GM19397 (cell line): ENCODE data around the gene PKDCC.
A peak's percentile ranks its signal among the peaks of the same experiment; 100 is the strongest.
"Not testable (repeated sequence)": the region's sequence is repeated elsewhere in the genome, so short reads cannot be mapped to it uniquely, and the experiment has no call there.

Source experiments
- ATAC-seq: cut with Tn5 transposase; IDR thresholded peaks from one replicate; pipeline ENCODE4 v1.9.1; 2021; ENCODE audit warnings: mild to moderate bottlenecking, moderate library complexity; ENCODE audit not compliant: unreplicated experiment

The PKDCC gene

GRCh38 chr2:42030200-42030759 is 17.5 kb upstream of the PKDCC start:
- no peak for ATAC-seq

- no peak for ATAC-seq
Observed at GRCh38 chr2:42030829-42031228, 17.0 kb upstream of the PKDCC start.

GRCh38 chr2:42031281-42032223 is 16.3 kb upstream of the PKDCC start:
- no peak for ATAC-seq

DNA sequence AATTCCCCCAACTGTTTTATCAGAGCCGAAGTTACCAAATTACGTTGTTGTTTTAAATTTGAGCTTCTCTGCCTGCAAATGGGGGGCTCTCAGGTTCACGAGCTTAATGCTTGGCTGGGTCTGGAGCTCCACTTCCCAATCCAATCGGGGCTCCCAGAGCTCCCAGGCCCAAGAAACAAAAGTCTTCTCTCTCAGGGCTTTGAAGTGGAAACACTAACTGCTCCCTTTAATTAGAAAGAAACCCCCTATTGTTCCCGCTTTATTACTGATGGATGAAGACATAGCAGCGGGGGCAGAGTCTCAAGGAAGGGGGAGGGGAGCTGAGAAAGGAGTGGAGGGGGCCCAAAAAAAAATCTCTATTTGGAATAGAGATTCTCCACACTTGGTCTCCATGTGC is 15.6 kb upstream of the PKDCC start:
- ATAC-seq, result no peak

DNA sequence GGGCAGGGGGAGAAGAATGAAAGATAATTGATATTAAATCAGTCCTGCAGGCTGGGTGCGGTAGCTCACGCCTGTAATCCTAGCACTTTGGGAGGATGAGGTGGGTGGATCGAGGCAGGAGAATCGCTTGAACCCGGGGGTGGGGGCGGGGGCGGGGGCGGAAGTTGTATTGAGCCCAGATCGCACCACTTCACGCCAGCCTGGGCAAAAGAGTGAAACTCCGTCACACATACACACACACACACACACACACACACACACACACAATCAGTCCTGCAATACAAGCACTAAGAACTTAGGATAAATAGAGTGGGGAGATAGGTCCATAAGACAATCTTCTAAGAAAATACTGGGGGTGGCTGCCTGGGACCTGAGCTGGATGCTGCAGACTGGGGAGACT is 15.1 kb upstream of the PKDCC start:
- ATAC-seq, result no peak

- ATAC-seq, result not testable (repeated sequence)
Observed at GRCh38 chr2:42034096-42034495, 13.7 kb upstream of the PKDCC start.

- ATAC-seq, result no peak
Observed at GRCh38 chr2:42035241-42035640, 12.6 kb upstream of the PKDCC start.

GRCh38 chr2:42036413-42036812 is 11.4 kb upstream of the PKDCC start:
- no peak for ATAC-seq

DNA sequence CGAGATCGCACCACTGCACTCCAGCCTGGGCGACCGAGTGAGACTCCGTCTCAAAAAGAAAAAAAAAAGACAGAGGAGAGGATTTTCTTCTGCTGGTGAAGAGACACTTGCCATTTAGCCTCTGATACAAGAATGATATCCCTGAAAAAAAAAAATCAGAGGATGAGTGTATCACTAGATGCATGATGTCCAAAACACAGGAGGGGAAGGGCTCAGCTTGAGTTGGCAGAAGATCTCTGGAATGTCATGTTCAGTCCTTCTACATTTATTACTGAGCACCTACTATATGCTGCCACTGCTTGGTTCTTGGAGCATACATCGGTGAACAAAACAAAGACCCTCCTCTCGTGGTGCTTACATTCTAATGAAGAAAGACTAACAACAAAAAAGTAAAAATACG is 10.9 kb upstream of the PKDCC start:
- no peak for ATAC-seq

DNA sequence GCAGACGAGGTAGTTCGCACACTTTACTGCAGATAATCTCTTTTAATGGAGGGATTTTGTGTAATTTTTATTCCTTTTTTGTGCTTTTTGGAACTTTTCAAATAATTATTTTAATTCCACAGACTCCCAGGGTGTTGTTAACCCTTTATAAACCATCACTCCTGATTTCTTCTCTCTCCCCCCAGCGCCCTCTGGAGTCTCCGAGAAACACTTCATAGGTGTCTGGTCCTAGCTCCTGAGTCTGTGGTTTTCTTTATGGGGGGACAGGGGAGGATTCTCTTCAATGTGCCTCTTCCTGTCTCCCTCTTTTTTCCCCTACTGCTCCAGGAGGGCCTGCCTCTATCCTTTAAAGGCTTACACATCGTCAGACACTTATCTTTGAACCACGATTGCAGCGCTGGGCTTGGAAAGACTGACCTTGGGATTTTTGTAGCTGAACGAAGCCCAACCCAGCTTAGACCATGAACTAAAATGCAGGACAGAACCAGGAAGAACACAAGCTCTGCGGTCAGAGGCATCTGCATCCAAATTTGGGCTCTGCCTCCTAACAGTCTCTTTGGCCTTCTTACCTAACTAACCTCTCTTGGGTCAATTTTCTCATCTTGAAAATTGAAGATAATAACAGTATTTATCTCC is 7.1 kb upstream of the PKDCC start:
- ATAC-seq, result no peak

- ATAC-seq, result no peak
Observed at GRCh38 chr2:42041377-42042127, 6.3 kb upstream of the PKDCC start.

DNA sequence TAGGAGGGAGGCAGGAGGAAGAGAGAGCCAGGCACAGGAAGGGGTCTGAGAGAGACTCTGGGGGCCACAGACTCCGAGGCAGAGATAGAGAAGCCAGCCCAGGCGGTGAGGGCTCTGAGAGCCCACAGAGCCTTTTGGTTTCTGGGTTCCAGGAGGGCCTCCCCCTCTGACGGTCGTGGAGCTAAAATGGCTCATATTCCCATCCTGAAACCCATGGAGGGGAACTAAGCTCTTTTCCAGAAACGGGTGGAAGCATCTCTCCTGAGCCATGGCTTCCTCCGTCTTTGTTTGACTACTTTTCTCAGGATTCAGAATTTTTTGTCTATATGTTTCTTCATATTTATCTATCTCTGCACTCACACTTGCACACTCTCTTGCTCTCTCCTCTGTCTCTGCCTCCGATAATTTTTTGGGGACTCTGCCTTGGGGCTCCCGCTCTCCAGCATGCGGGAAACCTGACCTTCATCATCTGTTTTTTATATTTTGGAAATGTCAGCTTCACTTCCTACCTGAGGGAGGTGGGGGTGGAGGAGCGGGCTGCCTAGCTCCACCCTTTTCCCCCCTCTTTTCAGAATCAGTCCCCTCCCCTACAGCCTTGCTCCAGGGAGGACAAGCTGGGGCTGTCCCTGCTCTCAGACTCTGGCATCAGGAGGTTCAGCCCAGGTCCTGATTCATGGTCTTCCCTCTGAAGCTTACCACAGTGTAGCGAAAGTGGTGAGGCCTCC is 5.0 kb upstream of the PKDCC start:
- ATAC-seq, result no peak

DNA sequence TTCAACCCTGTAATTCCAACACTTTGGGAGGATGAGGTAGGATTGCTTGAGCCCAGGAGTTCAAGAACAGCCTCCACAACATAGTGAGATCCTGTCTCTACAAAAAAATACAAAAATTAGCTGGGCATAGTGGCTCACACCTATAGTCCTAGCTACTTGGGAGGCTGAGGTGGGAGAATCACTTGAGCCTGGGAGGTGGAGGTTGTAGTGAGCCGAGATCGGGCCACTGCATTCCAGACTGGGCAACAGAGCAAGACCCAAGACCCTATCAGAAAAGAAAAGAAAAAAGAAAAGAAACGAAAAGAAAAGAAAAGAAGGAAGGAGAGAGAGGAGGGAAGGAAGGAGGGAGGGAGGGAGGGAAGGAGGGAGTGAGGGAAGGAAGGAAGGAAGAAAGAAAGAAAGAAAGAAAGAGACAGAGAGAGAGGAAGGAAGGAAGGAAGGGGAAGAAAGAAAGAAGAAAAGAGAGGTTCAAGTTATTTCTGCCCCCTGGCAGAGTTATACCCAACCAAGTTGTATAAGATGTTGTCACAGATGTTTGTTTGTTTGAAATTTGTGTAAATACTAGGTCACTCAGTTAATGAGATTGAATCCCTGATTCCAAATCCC is 3.9 kb upstream of the PKDCC start:
- ATAC-seq, result no peak

- no peak for ATAC-seq
Observed at GRCh38 chr2:42044939-42045338, 2.9 kb upstream of the PKDCC start.

- ATAC-seq, result no peak
Observed at GRCh38 chr2:42045352-42045751, 2.5 kb upstream of the PKDCC start.

DNA sequence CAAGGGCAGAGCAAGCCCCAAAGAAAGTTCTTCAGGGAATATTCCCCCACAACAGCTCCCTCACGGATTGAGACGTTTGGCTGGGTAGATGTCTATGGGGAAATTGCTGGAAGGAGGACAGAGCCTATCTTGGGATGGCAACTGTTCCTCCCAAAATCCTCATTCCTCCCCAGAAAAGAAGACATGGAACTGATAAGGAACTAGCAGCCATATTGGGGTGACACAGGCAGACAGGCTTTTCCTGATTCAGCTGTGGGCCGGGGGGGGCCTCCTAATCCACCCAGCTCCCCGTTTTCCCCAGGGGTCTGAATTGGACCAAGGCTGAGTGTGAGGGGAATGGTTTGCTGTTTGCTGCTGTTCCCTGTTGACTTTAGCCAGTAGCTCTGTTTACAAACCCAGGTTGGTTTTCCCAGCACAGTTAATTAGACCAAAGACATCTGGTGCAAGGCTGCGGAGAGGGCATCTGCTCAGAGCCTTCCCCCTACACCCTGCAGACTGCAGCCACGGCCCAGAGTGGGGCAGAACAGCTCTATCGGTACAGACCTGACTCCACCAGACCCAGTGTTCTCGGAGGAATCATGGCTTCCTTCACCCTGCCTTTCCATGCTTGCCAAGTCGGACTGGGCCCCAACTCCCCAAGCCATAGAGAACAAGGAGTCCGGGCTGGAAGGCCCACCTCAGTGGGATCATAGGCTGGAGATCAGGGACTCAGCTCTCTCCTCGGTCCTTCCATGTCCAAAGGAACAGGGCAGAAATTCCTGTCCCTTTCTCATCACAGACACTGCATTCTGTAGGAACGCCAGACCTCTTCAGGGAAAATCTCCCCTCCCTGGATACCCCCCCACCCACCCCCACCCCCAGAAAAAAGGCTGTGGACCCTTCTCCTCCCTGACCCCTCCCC is 1.7 kb upstream of the PKDCC start:
- no peak for ATAC-seq

DNA sequence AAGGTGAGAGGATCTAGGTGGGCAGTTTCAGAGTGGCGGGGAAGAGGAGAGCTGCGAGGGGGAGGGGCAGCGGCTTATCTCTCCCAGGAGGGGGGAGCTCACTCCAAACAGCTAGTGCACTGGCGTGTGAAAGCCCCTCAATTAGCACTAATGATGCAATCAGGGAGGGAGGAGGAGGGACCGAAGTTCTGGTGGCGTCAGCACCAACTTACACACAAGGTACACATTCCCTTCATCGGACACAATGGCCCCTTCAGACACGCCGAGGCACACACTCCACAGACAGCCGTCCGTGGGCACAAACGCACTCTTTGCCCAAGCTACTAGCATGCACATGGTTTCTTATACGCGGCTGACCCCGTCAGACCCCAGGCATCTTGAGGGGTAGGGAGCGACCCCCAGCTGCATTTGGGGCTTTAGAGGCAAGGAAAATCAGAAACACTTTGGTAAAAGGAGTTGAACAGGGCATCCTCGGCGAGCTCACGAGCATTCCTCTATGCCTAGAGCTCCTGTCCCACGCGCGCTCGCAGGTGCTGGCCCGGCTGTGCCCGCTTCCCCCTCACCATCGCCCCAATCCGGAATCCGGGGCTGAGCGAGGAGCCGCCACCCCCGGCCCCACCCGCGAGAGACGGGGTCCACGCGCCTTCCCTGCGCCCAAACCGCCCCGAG is 868 bp upstream of the PKDCC start:
- no peak for ATAC-seq

DNA sequence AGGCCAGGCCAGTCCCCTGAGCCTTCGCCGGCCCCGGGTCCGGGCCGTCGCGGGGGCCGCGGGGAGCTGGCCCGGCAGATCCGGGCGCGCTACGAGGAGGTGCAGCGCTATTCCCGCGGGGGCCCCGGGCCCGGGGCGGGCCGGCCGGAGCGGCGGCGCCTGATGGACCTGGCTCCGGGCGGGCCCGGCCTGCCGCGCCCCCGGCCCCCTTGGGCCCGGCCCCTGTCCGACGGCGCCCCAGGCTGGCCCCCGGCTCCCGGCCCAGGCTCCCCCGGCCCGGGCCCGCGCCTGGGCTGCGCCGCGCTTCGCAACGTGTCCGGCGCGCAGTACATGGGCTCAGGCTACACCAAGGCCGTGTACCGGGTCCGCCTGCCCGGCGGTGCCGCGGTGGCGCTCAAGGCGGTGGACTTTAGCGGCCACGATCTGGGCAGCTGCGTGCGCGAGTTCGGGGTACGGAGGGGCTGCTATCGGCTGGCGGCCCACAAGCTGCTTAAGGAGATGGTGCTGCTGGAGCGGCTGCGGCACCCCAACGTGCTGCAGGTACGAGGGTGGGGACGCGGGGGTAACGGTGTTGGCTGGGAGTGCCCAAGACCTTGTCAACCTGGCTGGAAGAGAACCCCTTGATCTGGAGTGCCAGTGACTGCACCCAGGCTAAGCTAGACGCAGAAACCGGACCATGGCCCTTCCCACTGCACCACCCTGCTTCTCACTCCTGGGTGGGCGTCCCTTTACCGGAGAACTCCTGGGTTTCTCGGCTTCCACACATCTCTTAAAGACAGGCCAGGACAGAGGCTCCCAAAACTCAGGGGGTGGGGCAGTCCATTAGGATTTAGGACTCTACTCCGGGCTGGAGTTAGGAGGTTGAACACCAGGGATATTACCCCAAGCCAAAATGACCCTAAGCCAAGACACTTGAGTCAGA is 739 bp downstream of the PKDCC start:
- peak; percentile 13 for ATAC-seq
